MCF 10A (cell line): ENCODE measurements around the gene UBE2E1. TPM values are rescaled to one million over a fixed set of nuclear protein-coding genes. Genes with fewer than 3 reads are reported as not detected.

Experiments
- BruUV-seq: library from RNA; stranded (reverse); fragments of 400-500 nt; replicated peaks from 2 replicates; lab custom pipeline; 2021; lab: Mats Ljungman, UMichigan
- CTCF ChIA-PET: fragments of 300-600 bp; sonication (Branson Sonifier 250); formaldehyde crosslinking; extraction: SDS; loops from one replicate; lab custom pipeline; 2021; ENCODE audit warnings: antibody characterized with exemption, inconsistent platforms; lab: Yijun Ruan, JAX
- POLR2A ChIA-PET: fragments of 300-600, 350-650 bp; sonication (Branson Sonifier 250); formaldehyde crosslinking; extraction: SDS; loops from one replicate; lab custom pipeline; 2020; ENCODE audit warnings: antibody characterized with exemption, inconsistent platforms; lab: Yijun Ruan, JAX
- DNase-seq: peaks from one replicate; pipeline ENCODE4 v3.0.0-alpha.2; 2018; ENCODE audit not compliant: unreplicated experiment
- H3K27ac Mint-ChIP-seq: one replicate; pipeline ENCODE4 v1.8.0; 2022; ENCODE audit warnings: mild to moderate bottlenecking, low read depth, mixed read lengths; ENCODE audit not compliant: unreplicated experiment
- H3K27me3 Mint-ChIP-seq: one replicate; pipeline ENCODE4 v1.8.0; 2022; ENCODE audit warnings: mixed read lengths; ENCODE audit not compliant: insufficient read depth, unreplicated experiment
- H3K36me3 Mint-ChIP-seq: one replicate; pipeline ENCODE4 v1.8.0; 2022; ENCODE audit warnings: mild to moderate bottlenecking, moderate library complexity, mixed read lengths; ENCODE audit not compliant: insufficient read depth, unreplicated experiment
- H3K4me1 Mint-ChIP-seq: one replicate; pipeline ENCODE4 v1.8.0; 2022; ENCODE audit warnings: mixed read lengths; ENCODE audit not compliant: insufficient read depth, unreplicated experiment
- H3K4me3 Mint-ChIP-seq: one replicate; pipeline ENCODE4 v1.8.0; 2022; ENCODE audit warnings: mild to moderate bottlenecking, moderate library complexity, mixed read lengths; ENCODE audit not compliant: unreplicated experiment
- H3K9me3 Mint-ChIP-seq: one replicate; pipeline ENCODE4 v1.8.0; 2022; ENCODE audit warnings: mixed read lengths; ENCODE audit not compliant: unreplicated experiment
- CTCF ChIP-seq: fragments of 200-600 bp; IDR thresholded peaks from one replicate; pipeline ENCODE4 v1.8.0; 2022; ENCODE audit warnings: antibody characterized with exemption, mild to moderate bottlenecking; ENCODE audit not compliant: unreplicated experiment
- intact Hi-C: fragments of 100-400 bp; cut with micrococcal nuclease; formaldehyde crosslinking; loops from 2 replicates; pipeline ENCODE4 v1.14.1; 2022
- total RNA-seq: library from RNA; stranded (reverse); gene quantifications from 2 replicates; pipeline ENCODE4 v1.2.3, GENCODE V29; 2022

UBE2E1 gene
- total RNA-seq, 1 experiment from 2014 or later: 128 TPM

DNA sequence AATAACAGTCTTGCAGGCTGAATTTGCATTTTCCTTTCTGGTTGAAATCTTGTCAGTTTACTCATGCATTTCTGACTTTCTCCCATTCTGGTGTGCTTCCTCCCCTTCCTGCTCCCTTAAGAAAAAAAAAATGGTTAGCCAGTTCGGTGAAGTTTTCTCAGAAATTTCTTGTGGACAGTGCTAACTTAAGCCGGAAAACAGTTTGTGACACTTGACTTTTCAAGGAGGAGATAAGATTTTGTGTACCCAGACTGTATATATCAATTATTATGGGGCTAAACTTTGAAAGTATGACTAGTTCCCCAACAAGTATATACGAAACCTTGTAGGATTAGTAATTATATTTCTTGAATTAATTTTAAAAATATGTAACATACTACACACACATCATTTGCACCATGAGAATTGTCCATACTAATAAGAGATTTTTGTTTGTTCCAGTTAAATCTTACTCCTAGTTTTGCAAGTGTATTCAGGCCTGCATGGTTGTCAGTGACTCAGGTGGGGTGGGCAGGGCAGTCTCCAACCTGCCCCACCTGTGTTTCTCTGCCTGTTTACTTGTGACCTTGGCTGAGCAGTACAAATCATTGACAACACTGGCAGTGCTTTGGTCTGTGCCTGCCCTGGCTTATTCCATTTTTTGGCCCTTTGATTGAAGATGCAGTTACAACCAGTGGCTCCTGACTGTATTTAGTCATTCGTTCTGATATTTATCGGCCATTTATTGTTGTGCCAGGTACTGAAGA is 19.1 kb downstream of the UBE2E1 start:
- TF ChIP-seq CTCF: no peak
- no peaks in the 10 kb centered on the region for H3K9me3 Mint-ChIP-seq
- no peak overlapping the region for H3K27ac Mint-ChIP-seq
- peaks cover 30% of the 10 kb centered on the region for H3K4me1 Mint-ChIP-seq
- ChIA-PET CTCF (no interaction called here), POLR2A (interaction anchor here (0.6 kb wide), 1 partner anchor 92 kb away, joined by 3 read pairs; the partner anchor contains the start of genes NKIRAS1 and RPL15)
- intact Hi-C loops: no loop called here
- no peak overlapping the region for H3K4me3 Mint-ChIP-seq
- DNase-seq: no peak
- peaks cover 39% of the 10 kb centered on the region for H3K36me3 Mint-ChIP-seq
- BruUV-seq: no TSS peak
- no peaks in the 10 kb centered on the region for H3K27me3 Mint-ChIP-seq

- intact Hi-C loops: no loop called here
- Mint-ChIP-seq H3K4me1 (peaks cover 37% of the 10 kb centered on the region), H3K27ac (no peak overlapping the region), H3K4me3 (no peak overlapping the region), H3K9me3 (no peaks in the 10 kb centered on the region), H3K36me3 (peaks cover 33% of the 10 kb centered on the region), H3K27me3 (no peaks in the 10 kb centered on the region)
- BruUV-seq: no TSS peak
- no peak for TF ChIP-seq CTCF
- DNase-seq: no peak
- CTCF ChIA-PET: interaction anchor here (1.0 to 2.3 kb wide), 2 partner anchors 8 to 11 kb away, joined by 3 to 8 read pairs; no protein-coding TSS in a partner anchor
- POLR2A ChIA-PET: interaction anchor here (1.0 to 2.6 kb wide), 5 partner anchors 12 to 91 kb away, joined by 4 to 9 read pairs (median 5); partner anchors contain the start of genes NKIRAS1 and RPL15
Observed at GRCh38 chr3:23825802-23826201, 20.0 kb downstream of the UBE2E1 start.

GRCh38 chr3:23826382-23827064 is 20.8 kb downstream of the UBE2E1 start:
- DNase-seq: no peak
- H3K4me1 Mint-ChIP-seq: peaks cover 31% of the 10 kb centered on the region
- no peak overlapping the region for H3K27ac Mint-ChIP-seq
- no peaks in the 10 kb centered on the region for H3K27me3 Mint-ChIP-seq
- no peak overlapping the region for H3K4me3 Mint-ChIP-seq
- ChIA-PET CTCF (interaction anchor here (0.7 to 2.3 kb wide), 3 partner anchors 7 to 140 kb away, joined by 3 to 8 read pairs (median 4); no protein-coding TSS in a partner anchor), POLR2A (interaction anchor here (0.6 to 2.6 kb wide), 10 partner anchors 9 to 1103 kb away, joined by 3 to 9 read pairs (median 4); partner anchors contain the start of genes NKIRAS1 and RPL15)
- BruUV-seq: no TSS peak
- intact Hi-C loops: no loop called here
- no peak for TF ChIP-seq CTCF
- H3K36me3 Mint-ChIP-seq: peaks cover 30% of the 10 kb centered on the region
- no peaks in the 10 kb centered on the region for H3K9me3 Mint-ChIP-seq
